Activated T-helper 9 cell treated with anti-CD3 and anti-CD28 coated beads, Interleukin-2, amount 50 U/mL, for 16 hours (primary cell): Measurements from ENCODE around the gene SETSIP.
"Not testable (repeated sequence)": the region's sequence is repeated elsewhere in the genome, so short reads cannot be mapped to it uniquely, and the experiment has no call there.

Experiments
- DNase-seq: peaks from one replicate; pipeline ENCODE4 v3.0.0-alpha.2; 2020; ENCODE audit warnings: low read depth

SETSIP gene

GRCh38 chr1:92051948-92052347, 23.3 kb downstream of the SETSIP start:
- no peak for DNase-seq

- no peak for DNase-seq
Observed at GRCh38 chr1:92045766-92046495, 29.3 kb downstream of the SETSIP start.

GRCh38 chr1:92043621-92044020, 31.6 kb downstream of the SETSIP start:
- no peak for DNase-seq

GRCh38 chr1:92040971-92041370, 34.2 kb downstream of the SETSIP start:
- DNase-seq = no peak

- no peak for DNase-seq
Observed at GRCh38 chr1:92038695-92039346, 36.4 kb downstream of the SETSIP start.

- no peak for DNase-seq
Observed at GRCh38 chr1:92037400-92037799, 37.8 kb downstream of the SETSIP start.

- no peak for DNase-seq
Observed at GRCh38 chr1:92031281-92032110, 43.7 kb downstream of the SETSIP start.

GRCh38 chr1:92030656-92031107, 44.5 kb downstream of the SETSIP start:
- DNase-seq = no peak

- DNase-seq = no peak
Observed at GRCh38 chr1:92029241-92029922, 45.8 kb downstream of the SETSIP start.

- no peak for DNase-seq
Observed at GRCh38 chr1:92026806-92027205, 48.4 kb downstream of the SETSIP start.

- not testable (repeated sequence) for DNase-seq
Observed at GRCh38 chr1:92026042-92026441, 49.2 kb downstream of the SETSIP start.
